ENCODE results near the gene MGST2. TPM values are rescaled to one million over a fixed set of nuclear protein-coding genes. Genes with fewer than 3 reads are reported as not detected.

Gene MGST2
- polyA plus RNA-seq, 1 donor from 2014 or later: 2.0 TPM

DNA sequence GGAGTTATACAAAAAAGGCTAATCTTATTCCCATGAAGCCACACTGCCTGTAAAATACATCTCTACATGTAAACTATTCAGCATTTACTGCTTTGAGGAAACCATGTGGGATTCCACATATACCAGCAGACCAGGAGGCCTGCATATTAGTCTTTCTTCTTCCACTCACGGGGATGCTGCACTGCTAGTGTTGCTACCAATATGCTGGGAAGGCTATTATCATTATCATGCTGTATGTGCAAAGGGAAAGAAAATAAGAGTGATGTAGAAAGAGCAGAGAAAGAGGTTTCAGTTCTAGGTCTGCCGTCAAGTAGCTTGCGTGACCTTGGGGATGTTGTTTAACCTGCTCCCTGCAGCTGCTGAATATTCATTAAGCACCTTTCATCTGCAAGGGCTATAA is 61.0 kb downstream of the MGST2 start:
- H3K4me3 ChIP-seq (ENCODE audit: low read length): no peak overlapping the region
- no peaks in the 10 kb centered on the region for H3K36me3 ChIP-seq (ENCODE audit: insufficient read depth, low read length)
- H3K9me3 ChIP-seq (ENCODE audit: low read length): no peaks in the 10 kb centered on the region
- H3K79me2 ChIP-seq (replicated peaks; ENCODE audit: insufficient read depth, low read length): no peaks in the 10 kb centered on the region
- no peak overlapping the region for H3K4me2 ChIP-seq (ENCODE audit: low read length)
- H3K9me2 ChIP-seq (ENCODE audit: insufficient read depth, low read length): no peaks in the 10 kb centered on the region
- H2AFZ ChIP-seq (ENCODE audit: low read depth, low read length): no peak overlapping the region
- H3K27ac ChIP-seq (ENCODE audit: low read length): peak overlapping the region; percentile 11
- H3K27me3 ChIP-seq (ENCODE audit: insufficient read depth, low read depth, low read length): no peaks in the 10 kb centered on the region
- TF ChIP-seq EZH2 (IDR thresholded peaks at IDR 0.05; ENCODE audit: borderline replicate concordance, insufficient read depth, low read length, poor library complexity, severe bottlenecking): no peak
- no peak for TF ChIP-seq SMC3 (conservative IDR thresholded peaks at IDR 0.05; ENCODE audit: poor library complexity)
- TF ChIP-seq MXI1 (conservative IDR thresholded peaks at IDR 0.05; ENCODE audit: poor library complexity, severe bottlenecking): no peak
- TF ChIP-seq POLR2AphosphoS5 (IDR thresholded peaks at IDR 0.05): no peak
- no peak for TF ChIP-seq RAD21 (conservative IDR thresholded peaks at IDR 0.05)
- no peak for TF ChIP-seq EP300 (conservative IDR thresholded peaks at IDR 0.05; ENCODE audit: poor library complexity, severe bottlenecking)
- TF ChIP-seq, protein P1, sequence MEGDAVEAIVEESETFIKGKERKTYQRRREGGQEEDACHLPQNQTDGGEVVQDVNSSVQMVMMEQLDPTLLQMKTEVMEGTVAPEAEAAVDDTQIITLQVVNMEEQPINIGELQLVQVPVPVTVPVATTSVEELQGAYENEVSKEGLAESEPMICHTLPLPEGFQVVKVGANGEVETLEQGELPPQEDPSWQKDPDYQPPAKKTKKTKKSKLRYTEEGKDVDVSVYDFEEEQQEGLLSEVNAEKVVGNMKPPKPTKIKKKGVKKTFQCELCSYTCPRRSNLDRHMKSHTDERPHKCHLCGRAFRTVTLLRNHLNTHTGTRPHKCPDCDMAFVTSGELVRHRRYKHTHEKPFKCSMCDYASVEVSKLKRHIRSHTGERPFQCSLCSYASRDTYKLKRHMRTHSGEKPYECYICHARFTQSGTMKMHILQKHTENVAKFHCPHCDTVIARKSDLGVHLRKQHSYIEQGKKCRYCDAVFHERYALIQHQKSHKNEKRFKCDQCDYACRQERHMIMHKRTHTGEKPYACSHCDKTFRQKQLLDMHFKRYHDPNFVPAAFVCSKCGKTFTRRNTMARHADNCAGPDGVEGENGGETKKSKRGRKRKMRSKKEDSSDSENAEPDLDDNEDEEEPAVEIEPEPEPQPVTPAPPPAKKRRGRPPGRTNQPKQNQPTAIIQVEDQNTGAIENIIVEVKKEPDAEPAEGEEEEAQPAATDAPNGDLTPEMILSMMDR (IDR thresholded peaks at IDR 0.05; ENCODE audit: poor library complexity, severe bottlenecking): no peak
- no peak for TF ChIP-seq TAF1 (IDR thresholded peaks at IDR 0.05; ENCODE audit: low read depth)
- TF ChIP-seq, protein P2, sequence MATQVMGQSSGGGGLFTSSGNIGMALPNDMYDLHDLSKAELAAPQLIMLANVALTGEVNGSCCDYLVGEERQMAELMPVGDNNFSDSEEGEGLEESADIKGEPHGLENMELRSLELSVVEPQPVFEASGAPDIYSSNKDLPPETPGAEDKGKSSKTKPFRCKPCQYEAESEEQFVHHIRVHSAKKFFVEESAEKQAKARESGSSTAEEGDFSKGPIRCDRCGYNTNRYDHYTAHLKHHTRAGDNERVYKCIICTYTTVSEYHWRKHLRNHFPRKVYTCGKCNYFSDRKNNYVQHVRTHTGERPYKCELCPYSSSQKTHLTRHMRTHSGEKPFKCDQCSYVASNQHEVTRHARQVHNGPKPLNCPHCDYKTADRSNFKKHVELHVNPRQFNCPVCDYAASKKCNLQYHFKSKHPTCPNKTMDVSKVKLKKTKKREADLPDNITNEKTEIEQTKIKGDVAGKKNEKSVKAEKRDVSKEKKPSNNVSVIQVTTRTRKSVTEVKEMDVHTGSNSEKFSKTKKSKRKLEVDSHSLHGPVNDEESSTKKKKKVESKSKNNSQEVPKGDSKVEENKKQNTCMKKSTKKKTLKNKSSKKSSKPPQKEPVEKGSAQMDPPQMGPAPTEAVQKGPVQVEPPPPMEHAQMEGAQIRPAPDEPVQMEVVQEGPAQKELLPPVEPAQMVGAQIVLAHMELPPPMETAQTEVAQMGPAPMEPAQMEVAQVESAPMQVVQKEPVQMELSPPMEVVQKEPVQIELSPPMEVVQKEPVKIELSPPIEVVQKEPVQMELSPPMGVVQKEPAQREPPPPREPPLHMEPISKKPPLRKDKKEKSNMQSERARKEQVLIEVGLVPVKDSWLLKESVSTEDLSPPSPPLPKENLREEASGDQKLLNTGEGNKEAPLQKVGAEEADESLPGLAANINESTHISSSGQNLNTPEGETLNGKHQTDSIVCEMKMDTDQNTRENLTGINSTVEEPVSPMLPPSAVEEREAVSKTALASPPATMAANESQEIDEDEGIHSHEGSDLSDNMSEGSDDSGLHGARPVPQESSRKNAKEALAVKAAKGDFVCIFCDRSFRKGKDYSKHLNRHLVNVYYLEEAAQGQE (IDR thresholded peaks at IDR 0.05; ENCODE audit: borderline replicate concordance): no peak
- H3F3A ChIP-seq (ENCODE audit: insufficient read depth, low read length, poor library complexity, severe bottlenecking): no peaks in the 10 kb centered on the region
- no peaks in the 10 kb centered on the region for H4K20me1 ChIP-seq (ENCODE audit: insufficient read depth)
- H3K9ac ChIP-seq (ENCODE audit: low read length): no peak overlapping the region

DNA sequence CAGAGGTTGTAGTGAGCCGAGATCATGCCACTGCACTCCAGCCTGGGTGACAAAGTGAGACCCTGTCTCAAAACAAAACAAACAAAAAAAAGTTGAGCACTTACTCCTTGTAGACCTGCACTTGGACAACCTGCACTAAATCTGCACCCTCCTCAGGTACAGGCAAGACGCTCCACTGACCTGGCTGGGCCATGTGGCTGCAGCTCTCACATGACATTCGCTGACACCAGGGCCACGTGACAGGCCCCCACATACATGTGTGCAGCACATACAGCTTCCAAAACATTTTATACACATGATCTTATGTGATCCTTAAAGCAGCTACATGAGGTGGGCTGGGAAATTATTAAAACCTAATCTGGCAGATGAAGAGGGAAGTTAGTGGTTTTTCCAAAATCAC is 62.5 kb downstream of the MGST2 start:
- no peak overlapping the region for H3K4me3 ChIP-seq (ENCODE audit: low read length)
- H3F3A ChIP-seq (ENCODE audit: insufficient read depth, low read length, poor library complexity, severe bottlenecking): no peaks in the 10 kb centered on the region
- H2AFZ ChIP-seq (ENCODE audit: low read depth, low read length): no peak overlapping the region
- H3K9ac ChIP-seq (ENCODE audit: low read length): no peak overlapping the region
- no peaks in the 10 kb centered on the region for H3K9me3 ChIP-seq (ENCODE audit: low read length)
- no peaks in the 10 kb centered on the region for H3K27me3 ChIP-seq (ENCODE audit: insufficient read depth, low read depth, low read length)
- no peak overlapping the region for H3K4me2 ChIP-seq (ENCODE audit: low read length)
- H3K79me2 ChIP-seq (replicated peaks; ENCODE audit: insufficient read depth, low read length): no peaks in the 10 kb centered on the region
- TF ChIP-seq RAD21 (conservative IDR thresholded peaks at IDR 0.05) (no peak), TAF1 (IDR thresholded peaks at IDR 0.05; ENCODE audit: low read depth) (no peak), POLR2AphosphoS5 (IDR thresholded peaks at IDR 0.05) (no peak), SMC3 (conservative IDR thresholded peaks at IDR 0.05; ENCODE audit: poor library complexity) (no peak), MXI1 (conservative IDR thresholded peaks at IDR 0.05; ENCODE audit: poor library complexity, severe bottlenecking) (no peak), EZH2 (IDR thresholded peaks at IDR 0.05; ENCODE audit: borderline replicate concordance, insufficient read depth, low read length, poor library complexity, severe bottlenecking) (no peak), EP300 (conservative IDR thresholded peaks at IDR 0.05; ENCODE audit: poor library complexity, severe bottlenecking) (no peak)
- TF ChIP-seq, protein P2 (IDR thresholded peaks at IDR 0.05; ENCODE audit: borderline replicate concordance): no peak
- TF ChIP-seq, protein P1 (IDR thresholded peaks at IDR 0.05; ENCODE audit: poor library complexity, severe bottlenecking): no peak
- no peak overlapping the region for H3K27ac ChIP-seq (ENCODE audit: low read length)
- H3K9me2 ChIP-seq (ENCODE audit: insufficient read depth, low read length): no peaks in the 10 kb centered on the region
- no peaks in the 10 kb centered on the region for H4K20me1 ChIP-seq (ENCODE audit: insufficient read depth)
- H3K36me3 ChIP-seq (ENCODE audit: insufficient read depth, low read length): no peaks in the 10 kb centered on the region

Data from neural cell (in vitro differentiated cells).